Measurements from ENCODE around the gene ZNF462.
A peak's percentile ranks its signal among the peaks of the same experiment; 100 is the strongest.
"Not testable (repeated sequence)": the region's sequence is repeated elsewhere in the genome, so short reads cannot be mapped to it uniquely, and the experiment has no call there.

The ZNF462 gene, protein sequence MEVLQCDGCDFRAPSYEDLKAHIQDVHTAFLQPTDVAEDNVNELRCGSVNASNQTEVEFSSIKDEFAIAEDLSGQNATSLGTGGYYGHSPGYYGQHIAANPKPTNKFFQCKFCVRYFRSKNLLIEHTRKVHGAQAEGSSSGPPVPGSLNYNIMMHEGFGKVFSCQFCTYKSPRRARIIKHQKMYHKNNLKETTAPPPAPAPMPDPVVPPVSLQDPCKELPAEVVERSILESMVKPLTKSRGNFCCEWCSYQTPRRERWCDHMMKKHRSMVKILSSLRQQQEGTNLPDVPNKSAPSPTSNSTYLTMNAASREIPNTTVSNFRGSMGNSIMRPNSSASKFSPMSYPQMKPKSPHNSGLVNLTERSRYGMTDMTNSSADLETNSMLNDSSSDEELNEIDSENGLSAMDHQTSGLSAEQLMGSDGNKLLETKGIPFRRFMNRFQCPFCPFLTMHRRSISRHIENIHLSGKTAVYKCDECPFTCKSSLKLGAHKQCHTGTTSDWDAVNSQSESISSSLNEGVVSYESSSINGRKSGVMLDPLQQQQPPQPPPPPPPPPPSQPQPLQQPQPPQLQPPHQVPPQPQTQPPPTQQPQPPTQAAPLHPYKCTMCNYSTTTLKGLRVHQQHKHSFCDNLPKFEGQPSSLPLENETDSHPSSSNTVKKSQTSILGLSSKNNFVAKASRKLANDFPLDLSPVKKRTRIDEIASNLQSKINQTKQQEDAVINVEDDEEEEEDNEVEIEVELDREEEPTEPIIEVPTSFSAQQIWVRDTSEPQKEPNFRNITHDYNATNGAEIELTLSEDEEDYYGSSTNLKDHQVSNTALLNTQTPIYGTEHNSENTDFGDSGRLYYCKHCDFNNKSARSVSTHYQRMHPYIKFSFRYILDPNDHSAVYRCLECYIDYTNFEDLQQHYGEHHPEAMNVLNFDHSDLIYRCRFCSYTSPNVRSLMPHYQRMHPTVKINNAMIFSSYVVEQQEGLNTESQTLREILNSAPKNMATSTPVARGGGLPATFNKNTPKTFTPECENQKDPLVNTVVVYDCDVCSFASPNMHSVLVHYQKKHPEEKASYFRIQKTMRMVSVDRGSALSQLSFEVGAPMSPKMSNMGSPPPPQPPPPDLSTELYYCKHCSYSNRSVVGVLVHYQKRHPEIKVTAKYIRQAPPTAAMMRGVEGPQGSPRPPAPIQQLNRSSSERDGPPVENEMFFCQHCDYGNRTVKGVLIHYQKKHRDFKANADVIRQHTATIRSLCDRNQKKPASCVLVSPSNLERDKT (N-terminal part only)

GRCh38 chr9:106862821-106863720, at the start of gene ZNF462:
Gene ZNF462 (plus strand): TSS chr9:106863166. CDS start chr9:106923384, 60,218 bp downstream.
- DNase-seq = peak; percentile 25

DNA sequence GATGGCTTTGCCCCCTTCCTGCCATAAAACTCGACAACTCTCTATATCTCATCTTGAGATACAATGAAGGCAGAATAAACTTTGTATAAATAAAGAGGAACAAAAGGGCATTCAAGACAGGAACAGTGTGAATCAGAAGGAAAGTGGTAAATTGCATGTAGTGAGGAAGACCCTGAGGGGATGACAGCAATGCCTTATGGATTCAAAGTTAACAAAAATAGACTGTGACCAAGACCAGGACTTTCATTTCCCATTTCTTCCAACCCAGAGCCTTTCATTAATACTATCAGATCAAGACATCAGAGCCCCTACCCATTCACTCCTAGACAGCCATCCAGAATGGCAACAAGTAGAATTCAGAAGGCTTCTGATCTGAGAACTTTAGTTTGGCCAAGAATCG, 46.4 kb upstream of the ZNF462 start:
- no peak for DNase-seq

DNA sequence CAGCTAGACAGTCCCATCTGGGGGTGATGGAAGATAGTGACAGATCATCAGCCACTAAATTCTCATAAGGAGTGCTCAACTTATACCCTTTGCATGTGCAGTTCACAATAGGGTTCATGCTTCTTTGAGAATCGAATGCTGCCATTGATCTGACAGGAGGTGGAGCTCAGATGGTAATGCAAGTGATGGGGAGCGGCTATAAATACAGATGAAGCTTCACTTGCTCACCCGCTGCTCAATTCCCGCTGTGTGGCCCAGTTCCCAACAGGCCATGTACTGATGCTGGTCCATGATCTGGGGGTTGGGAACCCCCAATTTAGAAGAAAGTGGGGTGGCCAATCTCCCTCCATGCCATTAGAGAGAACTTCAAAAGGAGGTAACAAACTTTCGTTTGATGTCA, 44.9 kb upstream of the ZNF462 start:
- no peak for DNase-seq

GRCh38 chr9:106820866-106821265, 42.1 kb upstream of the ZNF462 start:
- no peak for DNase-seq

- no peak for DNase-seq
Measured at GRCh38 chr9:106828070-106828469, 34.9 kb upstream of the ZNF462 start.

DNA sequence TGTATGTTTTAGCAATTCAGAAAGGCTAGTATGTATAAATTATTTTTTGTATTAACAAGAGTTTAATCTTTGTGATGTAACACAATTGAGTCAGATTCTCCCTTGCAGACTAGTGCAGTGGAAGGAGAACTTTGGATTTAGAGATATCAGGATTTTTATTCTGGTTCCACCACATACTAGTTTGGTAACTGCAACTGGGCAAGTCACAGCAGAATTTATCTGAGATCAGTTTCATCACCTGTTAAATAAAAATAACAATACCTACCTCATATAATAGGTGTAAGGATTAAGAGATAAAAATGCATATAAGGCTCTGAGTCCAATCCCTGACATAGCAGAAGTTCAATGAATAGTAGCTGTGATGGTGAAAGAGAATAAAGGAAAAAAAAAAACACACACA, 34.0 kb upstream of the ZNF462 start:
- no peak for DNase-seq

DNA sequence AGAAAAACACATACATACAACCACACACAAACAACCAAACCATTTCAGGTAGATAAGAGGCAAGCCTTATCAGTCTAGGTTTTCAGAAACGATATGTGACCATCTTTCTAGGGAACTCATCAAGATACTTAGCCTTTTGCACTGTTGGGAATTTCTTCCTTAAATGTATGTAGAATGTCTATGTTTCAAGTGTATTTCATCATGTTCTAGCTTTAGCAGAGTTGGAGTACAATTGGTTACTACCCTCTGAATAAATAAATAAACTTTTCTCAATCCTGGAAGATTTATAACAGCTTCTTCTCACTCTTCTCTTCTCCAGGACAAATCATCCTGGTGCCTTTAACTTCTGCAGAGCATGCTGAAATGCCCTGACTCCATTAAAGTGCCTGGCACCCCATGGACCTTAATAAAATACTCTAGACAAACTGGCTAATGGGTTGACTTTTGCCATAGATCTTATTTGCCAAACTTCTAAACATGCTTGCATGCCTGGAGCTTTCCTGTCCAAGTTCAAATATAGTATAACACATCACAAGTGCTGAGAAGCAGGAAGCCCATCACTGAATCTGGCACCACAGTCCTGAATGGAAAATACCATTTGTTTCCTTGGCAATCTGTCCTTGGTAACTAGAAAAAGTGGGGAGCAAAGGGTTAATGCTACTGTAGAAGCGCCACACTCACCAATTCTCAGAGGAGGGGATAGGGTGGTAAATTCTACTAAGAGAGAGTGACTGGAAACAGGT, 33.1 kb upstream of the ZNF462 start:
- DNase-seq = no peak

- no peak for DNase-seq
Measured at GRCh38 chr9:106830527-106831150, 32.3 kb upstream of the ZNF462 start.

DNA sequence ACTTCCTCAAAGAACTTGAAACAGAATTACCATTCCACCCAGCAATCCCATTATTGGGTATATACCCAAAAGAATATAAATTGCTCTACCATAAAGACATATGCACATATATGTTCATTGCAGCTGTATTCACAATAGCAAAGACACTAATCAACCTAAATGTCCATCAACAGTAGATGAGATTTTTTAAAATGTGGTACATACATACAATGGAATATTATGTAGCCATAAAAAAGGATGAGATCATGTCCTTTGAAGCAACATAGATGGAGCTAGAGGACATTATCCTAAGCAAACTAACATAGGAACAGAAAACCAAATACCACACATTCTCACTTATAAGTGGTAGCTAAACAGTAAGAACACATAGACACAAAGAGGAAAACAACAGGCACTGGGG, 28.1 kb upstream of the ZNF462 start:
- no peak for DNase-seq

GRCh38 chr9:106835840-106836239, 27.1 kb upstream of the ZNF462 start:
- DNase-seq = no peak

DNA sequence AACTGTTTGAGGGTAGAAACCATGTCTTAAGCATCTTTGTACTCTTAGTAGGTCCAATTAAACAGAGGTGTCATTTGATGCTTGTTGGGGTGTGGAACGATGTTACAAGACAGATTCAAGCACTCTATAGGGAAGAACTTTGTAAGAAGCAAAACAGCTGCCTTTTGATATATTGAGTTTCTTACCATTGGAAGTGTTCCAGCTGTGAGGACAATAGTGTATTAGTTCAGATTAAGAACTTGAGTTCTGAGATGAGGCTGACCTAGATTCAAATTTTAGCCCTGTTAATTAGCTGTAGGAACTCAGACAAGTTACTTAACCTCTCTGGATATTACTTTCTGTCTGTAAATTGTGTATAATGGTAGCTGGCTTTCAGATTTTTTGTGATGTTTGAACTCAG, 19.6 kb upstream of the ZNF462 start:
- DNase-seq = no peak

DNA sequence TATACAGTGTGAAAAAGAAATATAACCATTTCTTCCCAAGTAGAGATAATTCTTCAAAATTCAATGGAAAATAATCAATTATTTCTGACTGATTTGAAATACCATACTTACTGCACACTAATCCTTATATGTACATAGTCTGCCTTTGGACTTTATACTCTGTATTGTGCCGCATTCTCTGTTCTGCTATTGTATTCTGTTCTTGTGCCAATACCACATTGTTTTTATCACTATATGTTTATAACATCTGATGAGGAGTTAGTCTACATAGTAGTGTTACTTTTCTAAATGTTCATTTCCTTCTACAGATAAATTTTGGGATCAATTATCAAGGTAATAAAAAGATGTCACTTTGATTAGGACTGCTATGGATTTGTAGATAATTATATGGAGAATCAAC, 16.7 kb upstream of the ZNF462 start:
- no peak for DNase-seq

DNA sequence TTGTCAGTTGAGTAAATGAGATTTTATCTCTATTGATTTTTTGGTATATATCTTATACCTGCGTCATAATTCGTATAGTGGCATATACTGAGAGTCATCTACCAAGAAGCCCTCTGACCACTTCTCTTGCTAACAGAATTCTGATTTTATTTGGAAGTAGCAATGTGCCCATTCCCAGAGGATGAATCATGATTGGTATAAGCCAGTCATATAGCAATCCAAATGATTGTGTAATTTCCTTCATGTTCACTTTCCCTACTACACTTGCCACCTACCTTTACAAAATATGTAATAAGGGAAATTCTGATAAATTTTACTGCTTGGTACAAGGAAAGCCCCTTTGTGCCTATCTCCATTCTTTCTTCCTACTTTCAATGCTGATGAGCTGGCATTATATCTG, 16.1 kb upstream of the ZNF462 start:
- DNase-seq = no peak

GRCh38 chr9:106851640-106852039, 11.3 kb upstream of the ZNF462 start:
- not testable (repeated sequence) for DNase-seq

DNA sequence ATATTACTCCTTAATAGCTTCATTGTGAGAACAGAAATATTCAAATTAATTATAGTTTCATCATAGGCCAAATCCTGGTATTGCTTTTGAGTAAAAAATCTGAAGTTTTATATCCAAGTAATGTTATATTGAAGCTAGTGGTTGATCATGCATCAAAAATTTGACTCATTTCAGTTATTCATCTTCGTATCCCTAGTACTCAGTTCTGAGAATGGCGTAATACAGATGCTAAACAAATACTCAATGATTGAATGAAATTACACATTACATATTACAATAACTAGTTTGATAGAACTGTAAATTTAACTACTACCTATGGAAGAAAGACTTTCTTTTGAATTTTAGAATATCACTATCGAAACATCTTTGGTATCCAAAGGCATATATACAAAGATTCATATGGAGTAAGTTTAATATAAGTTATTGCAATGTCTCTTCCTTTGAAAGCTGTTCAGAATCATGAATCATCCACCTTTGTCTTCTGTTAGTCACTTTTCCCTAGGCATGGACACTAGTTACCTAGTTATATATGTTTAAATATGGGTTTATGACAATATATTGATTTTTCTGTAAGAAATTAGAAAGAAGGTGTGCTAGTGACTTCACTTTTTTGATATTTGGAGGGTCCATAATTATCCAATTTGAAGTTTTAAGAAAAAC, 5.0 kb upstream of the ZNF462 start:
- DNase-seq = no peak

DNA sequence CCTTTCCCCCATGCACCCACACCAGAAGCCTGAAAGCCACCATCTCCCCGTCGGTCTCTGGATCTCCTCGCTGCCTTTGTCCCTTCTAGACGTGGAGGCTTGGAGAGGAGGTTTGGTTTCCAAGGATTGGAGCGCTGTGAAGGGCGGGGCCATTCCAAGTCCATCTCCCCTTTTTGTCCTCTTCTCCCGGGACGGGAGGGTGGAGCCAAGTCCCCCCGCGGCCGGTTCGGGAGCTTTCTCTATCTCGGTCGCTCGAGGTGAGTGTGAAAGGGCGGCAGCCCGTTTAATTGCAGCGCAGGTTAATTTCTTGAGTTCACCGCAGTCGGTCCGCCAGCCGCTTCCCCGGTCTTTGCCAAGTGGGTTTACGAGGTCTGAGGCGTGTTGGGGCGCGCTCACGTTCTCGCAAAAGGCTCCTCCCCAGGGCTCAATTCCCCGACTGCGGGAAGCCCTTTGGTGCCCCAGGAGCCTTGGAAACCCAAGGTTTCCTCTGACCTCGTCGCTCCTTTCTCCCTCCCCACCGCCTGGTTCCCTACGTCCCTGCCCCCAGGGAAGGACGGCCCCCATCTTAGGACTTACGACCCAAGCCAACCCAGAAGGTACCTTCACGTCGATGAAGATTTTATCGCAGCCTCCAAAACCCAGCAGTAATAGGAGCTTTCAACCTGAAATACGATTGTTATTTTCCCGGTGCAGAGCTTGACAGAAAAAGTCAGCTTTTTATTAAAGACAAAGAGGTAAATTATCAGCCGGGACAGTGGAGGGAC, 2.8 kb upstream of the ZNF462 start:
- DNase-seq = no peak

- no peak for DNase-seq
Measured at GRCh38 chr9:106860721-106861639, 2.0 kb upstream of the ZNF462 start.

GRCh38 chr9:106861640-106862109, 1.3 kb upstream of the ZNF462 start:
- no peak for DNase-seq

Measured in T1000 (cell line).